AML-193 (cell line): ENCODE data around the gene HMCN1.
A peak's percentile ranks its signal among the peaks of the same experiment; 100 is the strongest.
"Not testable (repeated sequence)": the region's sequence is repeated elsewhere in the genome, so short reads cannot be mapped to it uniquely, and the experiment has no call there.

ENCODE experiments used
- DNase-seq, 2 experiments: peaks; one replicate each; lab custom pipeline; 2025; lab: John Stamatoyannopoulos, UW

Gene HMCN1

GRCh38 chr1:186202776-186203175 lies 468.6 kb downstream of the HMCN1 start:
- no peak for DNase-seq

- no peak for DNase-seq
Measured at GRCh38 chr1:186206048-186206570, 471.9 kb downstream of the HMCN1 start.

GRCh38 chr1:186207391-186208085 lies 473.3 kb downstream of the HMCN1 start:
- no peak for DNase-seq

GRCh38 chr1:186208405-186209129 lies 474.4 kb downstream of the HMCN1 start:
- DNase-seq, result no peak

- DNase-seq, result no peak
Measured at GRCh38 chr1:186210258-186210657, 476.1 kb downstream of the HMCN1 start.

- not testable (repeated sequence) for DNase-seq
Measured at GRCh38 chr1:186211583-186211982, 477.4 kb downstream of the HMCN1 start.

GRCh38 chr1:186212568-186213224 lies 478.5 kb downstream of the HMCN1 start:
- peak; percentile 30 to 39 for DNase-seq

GRCh38 chr1:186213225-186213607 lies 479.0 kb downstream of the HMCN1 start:
- no peak for DNase-seq

- DNase-seq, result no peak
Measured at GRCh38 chr1:186214791-186215190, 480.6 kb downstream of the HMCN1 start.

- no peak for DNase-seq
Measured at GRCh38 chr1:186215636-186216035, 481.4 kb downstream of the HMCN1 start.

- DNase-seq, result no peak
Measured at GRCh38 chr1:186218654-186219352, 484.6 kb downstream of the HMCN1 start.

- no peak for DNase-seq
Measured at GRCh38 chr1:186220067-186220466, 485.9 kb downstream of the HMCN1 start.

GRCh38 chr1:186220911-186221310 lies 486.7 kb downstream of the HMCN1 start:
- no peak for DNase-seq

- peak; percentile 4 to 24 for DNase-seq
Measured at GRCh38 chr1:186225096-186225495, 490.9 kb downstream of the HMCN1 start.

GRCh38 chr1:186228749-186229148 lies 494.6 kb downstream of the HMCN1 start:
- DNase-seq, result no peak

GRCh38 chr1:186231861-186232436 lies 497.8 kb downstream of the HMCN1 start:
- DNase-seq, result no peak

GRCh38 chr1:186234976-186235686 lies 500.9 kb downstream of the HMCN1 start:
- no peak for DNase-seq

- no peak for DNase-seq
Measured at GRCh38 chr1:186235696-186236095, 501.5 kb downstream of the HMCN1 start.

GRCh38 chr1:186236921-186237320 lies 502.7 kb downstream of the HMCN1 start:
- DNase-seq, result no peak

GRCh38 chr1:186239171-186239570 lies 505.0 kb downstream of the HMCN1 start:
- no peak for DNase-seq

GRCh38 chr1:186240436-186240835 lies 506.2 kb downstream of the HMCN1 start:
- no peak for DNase-seq
